Activated naive CD4-positive, alpha-beta T cell treated with anti-CD3 and anti-CD28 coated beads, Interleukin-2, amount 50 U/mL, for 24 hours (primary cell): ENCODE results near the gene NHSL2.

ENCODE experiments used
- H3K27ac Mint-ChIP-seq: one replicate; pipeline ENCODE4 v1.8.0; 2021; ENCODE audit warnings: mild to moderate bottlenecking, mixed read lengths
- H3K27me3 Mint-ChIP-seq: one replicate; pipeline ENCODE4 v1.8.0; 2021; ENCODE audit warnings: mixed read lengths
- H3K36me3 Mint-ChIP-seq: one replicate; pipeline ENCODE4 v1.8.0; 2021; ENCODE audit warnings: mixed read lengths
- H3K4me1 Mint-ChIP-seq: one replicate; pipeline ENCODE4 v1.8.0; 2021; ENCODE audit warnings: mixed read lengths
- H3K4me3 Mint-ChIP-seq: one replicate; pipeline ENCODE4 v1.8.0; 2021; ENCODE audit warnings: mild to moderate bottlenecking, mixed read lengths
- H3K9me3 Mint-ChIP-seq: one replicate; pipeline ENCODE4 v1.8.0; 2021; ENCODE audit warnings: mixed read lengths

NHSL2 gene

DNA sequence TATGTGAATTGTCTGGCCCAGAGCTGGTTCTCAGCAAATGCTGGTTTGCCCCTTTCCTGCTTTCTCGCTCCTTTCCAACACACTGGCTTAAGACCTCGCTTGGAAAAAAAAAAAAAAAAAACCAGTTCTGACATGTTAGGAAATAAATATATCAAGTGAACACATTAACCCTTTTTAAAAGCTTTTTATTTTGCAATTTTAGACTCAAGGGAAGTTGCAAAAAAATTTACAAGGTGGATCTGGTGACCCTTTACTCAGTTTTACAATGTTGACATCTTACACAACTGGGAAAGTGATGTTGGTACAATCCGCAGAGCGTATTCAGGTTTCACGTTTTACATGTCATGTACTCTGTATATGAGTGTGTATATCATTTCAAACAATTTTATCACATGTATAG is 121.0 kb downstream of the NHSL2 start:
- peaks cover 3% of the 10 kb centered on the region for H3K9me3 Mint-ChIP-seq
- H3K27ac Mint-ChIP-seq, result no peak overlapping the region
- H3K27me3 Mint-ChIP-seq, result peaks cover 2% of the 10 kb centered on the region
- peaks cover 2% of the 10 kb centered on the region for H3K36me3 Mint-ChIP-seq
- no peak overlapping the region for H3K4me3 Mint-ChIP-seq
- peaks cover 2% of the 10 kb centered on the region for H3K4me1 Mint-ChIP-seq

DNA sequence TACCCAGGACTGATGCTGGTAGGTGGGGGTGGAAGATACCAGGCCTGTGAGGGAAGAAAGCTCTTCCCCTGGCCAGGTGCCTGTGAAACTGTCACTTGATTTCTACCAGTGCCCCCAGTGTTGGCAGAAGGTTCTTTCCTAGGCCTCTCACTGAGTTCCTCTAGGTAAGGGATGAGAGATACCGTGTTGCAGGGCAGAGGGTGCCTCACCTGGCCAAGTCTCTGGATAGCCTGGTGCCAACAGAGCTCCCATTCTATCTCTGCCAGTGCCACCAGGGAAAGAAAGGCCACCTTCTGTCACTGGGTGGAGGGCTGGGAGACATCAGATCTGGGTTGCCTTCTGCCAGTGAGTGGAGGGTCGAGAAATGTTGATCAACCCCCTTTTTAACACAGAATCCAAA is 127.0 kb downstream of the NHSL2 start:
- no peak overlapping the region for H3K27ac Mint-ChIP-seq
- peaks cover 6% of the 10 kb centered on the region for H3K9me3 Mint-ChIP-seq
- peaks cover 4% of the 10 kb centered on the region for H3K36me3 Mint-ChIP-seq
- H3K4me1 Mint-ChIP-seq, result no peaks in the 10 kb centered on the region
- H3K27me3 Mint-ChIP-seq, result peaks cover 3% of the 10 kb centered on the region
- no peak overlapping the region for H3K4me3 Mint-ChIP-seq

DNA sequence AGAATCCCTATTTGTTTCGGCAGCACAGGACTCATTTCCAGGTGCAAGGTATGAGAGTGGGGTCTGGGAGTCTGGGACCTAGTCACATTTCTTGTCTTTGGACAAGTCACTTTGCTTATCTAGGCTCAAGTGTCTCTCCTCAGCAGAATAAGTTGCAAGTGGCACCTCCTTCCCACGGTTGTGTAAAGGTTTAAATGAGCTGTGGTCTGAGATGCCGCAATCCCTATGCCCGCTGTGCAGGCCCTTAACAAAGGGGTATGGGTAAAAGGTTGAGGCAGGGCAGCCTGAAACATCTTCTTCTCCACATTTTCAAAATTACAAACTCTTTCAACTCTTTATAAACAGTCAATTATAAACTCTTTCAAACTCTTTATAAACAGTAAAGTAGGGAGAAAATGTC is 127.4 kb downstream of the NHSL2 start:
- H3K4me1 Mint-ChIP-seq, result no peaks in the 10 kb centered on the region
- peaks cover 3% of the 10 kb centered on the region for H3K27me3 Mint-ChIP-seq
- H3K36me3 Mint-ChIP-seq, result peaks cover 4% of the 10 kb centered on the region
- H3K9me3 Mint-ChIP-seq, result peaks cover 6% of the 10 kb centered on the region
- H3K27ac Mint-ChIP-seq, result no peak overlapping the region
- no peak overlapping the region for H3K4me3 Mint-ChIP-seq

DNA sequence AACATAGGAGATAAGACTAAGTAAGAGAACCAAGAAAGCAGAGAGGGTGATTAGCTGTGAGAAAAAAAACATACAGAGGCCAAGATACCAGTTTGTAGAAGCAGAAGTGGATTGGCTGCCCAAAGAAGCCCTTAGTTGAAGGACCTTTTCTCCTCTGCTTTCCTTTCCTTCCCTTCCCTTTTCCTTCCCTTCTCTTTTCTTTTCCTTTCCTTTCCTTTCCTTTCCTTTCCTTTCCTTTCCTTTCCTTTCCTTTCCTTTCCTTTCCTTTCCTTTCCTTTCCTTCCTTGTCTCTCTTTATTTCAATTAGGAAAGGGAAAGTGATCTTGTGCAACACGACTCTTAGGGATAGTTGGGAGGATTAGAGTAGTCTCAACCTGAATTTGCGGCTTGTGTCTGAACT is 128.2 kb downstream of the NHSL2 start:
- Mint-ChIP-seq H3K4me3 (no peak overlapping the region), H3K27me3 (peaks cover 3% of the 10 kb centered on the region), H3K36me3 (peaks cover 4% of the 10 kb centered on the region), H3K27ac (no peak overlapping the region), H3K9me3 (peaks cover 6% of the 10 kb centered on the region), H3K4me1 (no peaks in the 10 kb centered on the region)

DNA sequence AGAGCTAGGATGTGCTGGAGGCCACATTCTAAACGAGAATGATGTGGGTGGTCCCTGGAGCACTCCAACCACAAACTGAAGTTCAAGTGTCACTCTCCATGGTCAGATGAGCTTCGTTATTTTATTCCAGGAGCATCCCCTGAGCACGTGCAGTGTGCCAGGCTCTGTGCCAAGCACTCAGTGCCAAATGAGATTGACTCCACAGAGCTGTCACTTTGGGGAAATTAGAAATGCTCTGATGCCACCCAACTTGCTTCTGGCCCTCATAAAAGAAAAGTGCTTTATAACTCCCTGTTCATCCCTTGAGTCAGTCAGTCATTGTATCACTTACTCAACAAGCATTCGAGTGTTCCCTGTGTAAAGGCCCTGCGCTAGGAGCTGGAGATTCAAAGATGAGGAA is 129.9 kb downstream of the NHSL2 start:
- H3K4me3 Mint-ChIP-seq, result no peak overlapping the region
- peaks cover 4% of the 10 kb centered on the region for H3K36me3 Mint-ChIP-seq
- H3K9me3 Mint-ChIP-seq, result peaks cover 6% of the 10 kb centered on the region
- no peaks in the 10 kb centered on the region for H3K4me1 Mint-ChIP-seq
- no peak overlapping the region for H3K27ac Mint-ChIP-seq
- H3K27me3 Mint-ChIP-seq, result peaks cover 5% of the 10 kb centered on the region

DNA sequence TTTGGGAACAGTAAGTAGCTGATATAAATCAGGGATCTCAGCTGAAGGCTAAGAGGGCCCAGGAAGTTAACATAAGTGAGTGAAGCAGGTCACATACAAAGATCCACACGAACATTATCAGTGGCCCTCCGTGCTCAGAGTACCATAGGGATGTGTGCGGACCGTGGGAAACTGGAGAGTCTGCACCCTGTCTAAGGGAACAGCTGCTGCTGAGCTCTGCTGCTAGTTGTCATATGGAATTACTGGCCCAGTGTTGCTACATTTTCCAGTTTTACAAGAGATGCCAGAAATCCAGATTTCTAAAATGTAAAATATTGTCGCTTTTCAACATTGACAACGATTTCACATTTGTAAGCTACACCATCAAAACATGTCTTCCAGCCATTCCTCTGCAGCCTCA is 130.5 kb downstream of the NHSL2 start:
- H3K27me3 Mint-ChIP-seq, result peaks cover 5% of the 10 kb centered on the region
- H3K4me3 Mint-ChIP-seq, result no peak overlapping the region
- H3K9me3 Mint-ChIP-seq, result peaks cover 6% of the 10 kb centered on the region
- H3K27ac Mint-ChIP-seq, result no peak overlapping the region
- H3K36me3 Mint-ChIP-seq, result peaks cover 4% of the 10 kb centered on the region
- H3K4me1 Mint-ChIP-seq, result peaks cover 3% of the 10 kb centered on the region

DNA sequence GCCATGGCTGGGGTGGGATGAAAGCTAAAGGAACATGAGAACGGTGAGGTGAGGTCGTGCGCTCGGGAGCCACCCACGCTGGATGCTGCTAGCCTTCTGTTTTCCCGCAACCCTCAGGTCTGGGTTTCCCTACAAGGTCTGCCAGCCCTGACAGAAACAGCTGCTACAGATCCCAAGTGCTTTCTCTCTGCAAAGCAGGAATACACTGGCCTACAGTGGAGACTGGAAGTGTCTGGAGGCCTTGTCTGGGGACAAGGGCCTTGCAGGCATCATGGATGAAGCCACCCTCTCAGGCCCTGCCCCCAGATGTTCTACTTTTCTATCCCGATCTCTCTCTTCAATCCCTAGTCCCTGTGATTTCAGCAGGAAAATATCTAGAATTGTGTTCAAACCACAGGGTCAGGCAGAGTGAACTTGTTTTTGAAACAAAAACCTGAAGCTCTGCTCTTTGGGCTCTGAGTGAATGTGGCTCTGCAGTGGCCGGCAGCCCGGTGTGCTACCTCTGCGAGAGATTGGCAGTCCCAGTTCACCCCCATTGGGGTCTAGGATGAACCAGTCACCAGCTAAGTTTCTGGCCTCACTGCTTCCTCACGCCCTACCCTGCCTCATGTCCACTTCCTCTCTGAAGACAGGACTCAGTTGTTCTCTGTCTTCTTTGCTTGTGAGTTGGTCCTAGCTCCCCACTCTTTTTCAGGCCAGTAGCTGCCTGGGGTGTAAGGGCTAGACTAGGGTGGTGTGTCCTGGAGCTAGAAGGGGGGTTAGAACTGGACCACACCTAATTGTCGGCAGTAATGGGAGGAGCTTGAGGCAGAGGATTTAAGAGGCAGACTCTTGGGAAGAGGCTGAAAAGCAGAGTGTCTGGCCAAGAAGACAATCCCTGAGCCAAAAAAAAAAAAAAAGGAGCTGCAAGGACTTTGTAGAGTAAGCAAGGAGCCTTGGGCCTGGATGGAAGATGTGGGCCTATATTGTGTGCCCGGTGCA is 131.5 kb downstream of the NHSL2 start:
- Mint-ChIP-seq H3K27ac (no peak overlapping the region), H3K4me1 (peaks cover 8% of the 10 kb centered on the region), H3K27me3 (peaks cover 2% of the 10 kb centered on the region), H3K4me3 (no peak overlapping the region), H3K36me3 (no peaks in the 10 kb centered on the region), H3K9me3 (no peaks in the 10 kb centered on the region)

DNA sequence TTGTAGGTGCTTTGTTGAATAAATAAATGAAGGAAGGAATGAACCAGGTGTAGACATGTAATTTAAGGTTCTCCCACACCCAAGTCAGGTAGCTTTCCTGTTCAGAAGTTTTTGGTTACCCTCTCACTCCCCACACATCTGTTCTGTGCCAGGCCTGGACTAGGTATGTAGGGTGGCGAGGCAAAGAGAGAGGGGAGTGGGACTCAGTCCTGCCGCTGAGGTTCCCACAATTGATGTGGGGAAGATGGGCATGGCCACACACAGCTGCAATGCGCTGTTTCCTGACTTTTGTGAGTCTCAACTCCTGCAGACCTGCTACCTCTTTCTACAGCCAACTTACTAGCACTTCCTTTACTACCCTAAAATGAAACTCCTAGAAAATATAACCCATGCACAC is 132.2 kb downstream of the NHSL2 start:
- Mint-ChIP-seq H3K27me3 (peaks cover 2% of the 10 kb centered on the region), H3K36me3 (no peaks in the 10 kb centered on the region)

DNA sequence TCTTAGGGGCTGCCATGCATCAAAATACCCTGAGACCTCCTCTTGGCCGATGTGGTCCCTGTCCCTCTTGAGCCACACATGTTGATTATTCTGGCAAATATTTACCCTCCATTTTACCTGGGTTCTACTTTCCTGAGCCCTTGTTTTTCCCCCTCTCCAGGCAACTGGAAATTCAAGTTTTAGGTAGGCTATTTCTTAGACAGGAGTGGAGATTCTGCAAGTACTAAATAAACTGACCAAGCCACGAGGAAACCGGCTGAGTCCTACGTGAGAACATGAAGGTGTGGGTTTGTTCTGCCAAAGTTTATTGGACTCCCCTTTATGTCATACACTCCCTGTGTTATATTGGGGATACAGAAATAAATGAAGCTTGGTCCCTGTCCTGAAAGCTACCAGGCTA is 133.0 kb downstream of the NHSL2 start:
- Mint-ChIP-seq H3K36me3 (no peaks in the 10 kb centered on the region), H3K9me3 (no peaks in the 10 kb centered on the region), H3K4me3 (no peak overlapping the region), H3K27ac (no peak overlapping the region), H3K4me1 (peaks cover 8% of the 10 kb centered on the region), H3K27me3 (peaks cover 2% of the 10 kb centered on the region)

More for the DNA sequence above, 132.2 kb downstream of the NHSL2 start:
- Mint-ChIP-seq H3K27ac (no peak overlapping the region), H3K9me3 (no peaks in the 10 kb centered on the region), H3K4me1 (peaks cover 8% of the 10 kb centered on the region), H3K4me3 (no peak overlapping the region)

DNA sequence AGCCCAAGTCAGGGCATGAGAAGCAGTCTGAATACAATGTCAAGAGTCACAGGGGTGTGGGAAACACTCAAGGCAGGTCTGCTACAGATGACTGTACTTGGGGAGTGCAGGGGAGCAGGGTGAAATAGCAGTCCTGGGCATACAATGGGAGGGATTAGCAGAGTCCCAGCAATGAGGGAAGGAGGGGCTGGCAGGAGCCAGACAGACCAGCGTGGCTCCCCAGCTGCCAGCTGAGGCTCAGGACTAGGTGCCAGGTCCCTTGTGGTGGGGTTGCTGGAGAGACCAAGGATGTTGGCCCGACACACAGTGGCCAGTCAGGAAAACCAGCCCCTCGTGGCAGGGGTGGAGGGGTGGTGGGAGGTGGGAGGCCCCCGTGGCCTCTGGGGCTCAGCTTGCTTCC is 134.5 kb downstream of the NHSL2 start:
- Mint-ChIP-seq H3K36me3 (no peaks in the 10 kb centered on the region), H3K4me1 (peaks cover 8% of the 10 kb centered on the region), H3K27me3 (peaks cover 2% of the 10 kb centered on the region), H3K27ac (peak overlapping the region; percentile 41), H3K4me3 (no peak overlapping the region), H3K9me3 (no peaks in the 10 kb centered on the region)

DNA sequence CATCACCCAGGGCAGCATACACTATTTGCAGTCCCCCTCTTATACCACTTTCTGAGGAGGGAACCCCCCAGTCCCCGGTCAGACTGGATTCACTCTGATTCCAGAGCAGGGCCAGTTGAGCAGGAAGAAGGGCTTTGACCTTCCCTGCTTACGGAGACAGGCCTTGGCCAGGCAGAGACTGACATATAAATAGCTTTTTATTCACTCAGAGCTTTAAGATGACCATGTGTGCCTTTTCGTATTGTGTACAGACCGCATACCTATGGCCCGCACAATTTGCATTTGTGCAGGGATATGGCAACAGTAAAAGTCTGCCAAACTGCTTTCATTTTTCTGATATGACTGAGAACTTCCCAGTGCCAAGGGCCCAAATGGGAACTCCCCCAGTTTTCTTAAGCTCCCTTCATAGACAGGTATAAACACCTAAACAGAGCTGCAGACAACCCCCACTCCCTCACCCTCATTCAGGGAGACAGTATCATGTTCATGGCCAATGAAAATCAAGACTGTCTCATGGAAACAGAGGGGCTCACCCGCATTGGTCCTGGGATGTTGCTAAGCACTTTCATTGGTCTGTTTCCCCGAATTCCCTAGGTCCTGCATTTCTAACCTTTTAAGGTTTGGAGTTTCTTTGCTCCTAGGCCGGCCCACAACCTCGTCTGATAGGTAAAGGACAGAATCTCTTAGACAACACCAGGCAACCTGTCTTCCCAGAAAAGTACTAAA is 135.1 kb downstream of the NHSL2 start:
- Mint-ChIP-seq H3K27me3 (peaks cover 2% of the 10 kb centered on the region), H3K27ac (no peak overlapping the region), H3K4me1 (peaks cover 8% of the 10 kb centered on the region), H3K9me3 (no peaks in the 10 kb centered on the region), H3K4me3 (no peak overlapping the region), H3K36me3 (no peaks in the 10 kb centered on the region)

DNA sequence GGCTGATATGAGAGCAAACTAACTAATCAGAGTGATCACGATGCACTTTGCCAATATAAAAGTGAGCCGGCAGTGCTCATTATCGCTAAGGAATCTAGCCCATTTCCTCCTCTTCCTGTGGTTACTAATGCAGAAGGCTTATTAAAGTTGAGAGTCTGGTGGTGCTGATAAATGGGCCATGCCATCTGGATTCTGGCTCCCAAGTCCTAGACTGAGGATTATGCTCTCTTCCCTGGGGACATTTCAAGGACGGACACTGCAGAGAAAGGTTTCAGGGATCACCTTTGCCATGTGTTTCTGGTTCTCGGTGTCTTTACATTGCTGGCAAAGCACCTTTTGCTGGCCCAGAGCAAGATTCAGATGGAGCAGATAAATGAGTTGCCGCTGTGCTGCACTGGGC is 135.8 kb downstream of the NHSL2 start:
- H3K27me3 Mint-ChIP-seq, result peaks cover 2% of the 10 kb centered on the region
- H3K4me3 Mint-ChIP-seq, result no peak overlapping the region
- H3K27ac Mint-ChIP-seq, result no peak overlapping the region
- no peaks in the 10 kb centered on the region for H3K9me3 Mint-ChIP-seq
- H3K4me1 Mint-ChIP-seq, result peaks cover 8% of the 10 kb centered on the region
- H3K36me3 Mint-ChIP-seq, result no peaks in the 10 kb centered on the region

DNA sequence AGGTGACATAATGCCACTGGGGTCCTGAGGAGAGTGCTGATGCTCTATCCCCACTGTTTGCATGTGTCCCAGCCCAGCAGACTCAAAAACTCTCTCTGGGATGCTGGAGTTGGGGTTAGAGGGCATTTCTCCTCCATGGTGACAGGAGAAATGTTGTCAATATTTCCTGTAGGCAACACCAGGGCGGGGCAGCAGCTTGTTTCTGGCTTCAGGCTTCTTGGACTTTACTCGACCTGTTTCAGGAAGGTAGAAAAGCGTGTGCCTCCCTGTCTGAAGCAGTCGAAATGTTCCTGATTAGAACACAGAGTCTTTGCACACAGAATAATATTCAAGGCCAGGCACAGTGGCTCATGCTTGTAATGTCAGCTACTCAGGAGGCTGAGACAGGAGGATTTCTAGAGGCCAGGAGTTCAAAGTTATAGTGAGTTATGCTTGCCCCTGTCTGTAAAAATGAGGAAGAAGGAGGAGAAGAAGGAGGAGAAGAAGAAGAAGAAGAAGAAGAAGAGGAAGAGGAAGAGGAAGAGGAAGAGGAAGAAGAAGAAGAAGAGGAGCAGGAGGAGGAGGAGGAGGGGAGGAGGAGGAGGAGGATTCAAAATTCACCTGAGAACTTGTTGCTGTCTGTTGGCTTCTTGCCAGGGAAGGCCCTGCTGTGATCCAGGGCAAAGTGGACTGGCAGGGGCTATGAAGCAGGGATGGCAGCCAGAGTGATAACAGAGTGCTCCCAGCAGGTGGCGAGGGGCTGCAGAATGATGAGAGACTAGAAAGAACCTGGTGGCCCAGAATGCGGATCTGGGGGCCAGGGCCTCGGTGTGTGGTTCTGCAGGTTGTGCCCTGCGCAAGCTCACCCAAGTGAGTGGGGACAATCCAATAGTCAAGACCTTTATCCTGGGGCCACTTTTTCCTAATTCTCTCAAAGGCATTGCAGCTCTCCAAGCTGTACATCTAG is 138.1 kb downstream of the NHSL2 start:
- no peak overlapping the region for H3K27ac Mint-ChIP-seq
- no peaks in the 10 kb centered on the region for H3K36me3 Mint-ChIP-seq
- H3K4me1 Mint-ChIP-seq, result peaks cover 8% of the 10 kb centered on the region
- H3K9me3 Mint-ChIP-seq, result no peaks in the 10 kb centered on the region
- H3K4me3 Mint-ChIP-seq, result no peak overlapping the region
- H3K27me3 Mint-ChIP-seq, result peaks cover 2% of the 10 kb centered on the region

DNA sequence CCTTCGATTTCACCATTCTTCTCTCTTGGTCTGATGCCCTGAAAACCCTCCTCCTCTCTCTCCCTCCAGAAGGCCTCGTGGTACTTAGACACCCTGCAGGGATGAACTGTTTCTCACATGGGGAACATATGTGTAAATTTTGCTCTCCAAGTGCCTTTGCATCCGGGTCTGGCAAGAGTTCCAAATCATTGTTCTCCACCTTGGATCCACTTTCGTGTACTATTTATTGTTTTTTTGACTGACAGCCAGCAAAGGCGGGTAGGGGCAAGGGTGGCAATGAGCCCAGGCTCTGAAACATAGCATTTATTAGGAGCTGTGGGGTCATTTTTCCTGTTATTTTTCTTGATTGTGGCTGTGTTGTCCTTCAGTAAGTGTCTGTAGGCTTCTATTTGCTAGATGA is 139.4 kb downstream of the NHSL2 start:
- Mint-ChIP-seq H3K9me3 (no peaks in the 10 kb centered on the region), H3K4me3 (no peak overlapping the region), H3K27ac (no peak overlapping the region), H3K36me3 (no peaks in the 10 kb centered on the region), H3K27me3 (peaks cover under 1% of the 10 kb centered on the region), H3K4me1 (peaks cover 8% of the 10 kb centered on the region)

DNA sequence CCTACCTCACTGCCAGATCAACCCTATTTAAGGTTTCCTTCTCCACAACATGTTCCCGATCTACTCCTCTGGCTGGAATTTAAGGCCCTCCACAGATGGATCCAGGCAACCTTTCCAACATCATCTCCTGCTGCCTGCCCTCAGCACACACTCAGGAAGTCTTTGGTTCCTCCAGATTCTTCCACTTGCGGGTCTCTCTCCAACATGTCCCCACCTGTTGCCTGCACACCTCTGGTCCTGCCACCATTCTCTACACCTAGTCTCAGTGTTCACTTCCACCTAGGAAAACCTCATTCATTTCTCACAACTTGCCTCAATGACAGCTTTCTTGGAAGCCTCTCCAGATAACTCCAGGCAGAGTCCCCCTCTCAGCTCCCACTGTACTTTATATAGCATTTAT is 140.9 kb downstream of the NHSL2 start:
- Mint-ChIP-seq H3K36me3 (no peaks in the 10 kb centered on the region), H3K9me3 (no peaks in the 10 kb centered on the region), H3K4me3 (no peak overlapping the region), H3K27me3 (no peaks in the 10 kb centered on the region), H3K4me1 (peaks cover under 1% of the 10 kb centered on the region), H3K27ac (no peak overlapping the region)
